SK-N-SH treated with all-trans-retinoic acid at 6 μM for 48 hours (cell line): ENCODE measurements around the gene FARS2.

Source experiments
- ATAC-seq: fragments of 200-7000 bp; cut with Tn5 transposase; 3 replicates; pipeline ENCODE4 v1.9.1; 2020; ENCODE audit warnings: mild to moderate bottlenecking, moderate library complexity
- ARNTL ChIP-seq: fragments of 450-650 bp; formaldehyde crosslinking; IDR thresholded peaks from 2 replicates; pipeline ENCODE4 v1.5.0; 2020; ENCODE audit warnings: low read depth, mild to moderate bottlenecking, moderate library complexity, borderline replicate concordance
- BACH2 ChIP-seq: fragments of 250-450 bp; sonication (Bioruptor Pico); IDR thresholded peaks from 2 replicates; pipeline ENCODE4 v1.9.0; 2021; ENCODE audit warnings: mild to moderate bottlenecking, borderline replicate concordance
- CSDC2 ChIP-seq: fragments of 250-450 bp; sonication (Bioruptor Pico); IDR thresholded peaks from 2 replicates; pipeline ENCODE4 v1.5.0; 2020; ENCODE audit warnings: mild to moderate bottlenecking, moderate library complexity
- CSRNP3 ChIP-seq: fragments of 250-450 bp; sonication (Bioruptor Pico); IDR thresholded peaks from 2 replicates; pipeline ENCODE4 v1.5.1; 2021; ENCODE audit warnings: mild to moderate bottlenecking, moderate library complexity
- ESRRG ChIP-seq: fragments of 250-450 bp; sonication (Bioruptor Pico); IDR thresholded peaks from 2 replicates; pipeline ENCODE4 v1.6.1; 2021; ENCODE audit warnings: mild to moderate bottlenecking
- GLIS3 ChIP-seq: fragments of 250-450 bp; sonication (Bioruptor Pico); IDR thresholded peaks from 2 replicates; pipeline ENCODE4 v1.5.0; 2020; ENCODE audit warnings: mild to moderate bottlenecking, moderate library complexity
- ISL1 ChIP-seq: fragments of 250-450 bp; sonication (Bioruptor Pico); IDR thresholded peaks from 2 replicates; pipeline ENCODE4 v2.1.2; 2022; ENCODE audit warnings: mild to moderate bottlenecking, moderate library complexity
- OSR1 ChIP-seq: fragments of 250-450 bp; sonication (Bioruptor Pico); IDR thresholded peaks from 2 replicates; pipeline ENCODE4 v1.8.0; 2022; ENCODE audit warnings: moderate library complexity, mild to moderate bottlenecking, inconsistent platforms
- PPARA ChIP-seq: fragments of 250-450 bp; sonication (Bioruptor Pico); IDR thresholded peaks from 2 replicates; pipeline ENCODE4 v1.5.0; 2020; ENCODE audit warnings: mild to moderate bottlenecking, borderline replicate concordance
- TCF4 ChIP-seq: fragments of 250-450 bp; sonication (Bioruptor Pico); IDR thresholded peaks from 2 replicates; pipeline ENCODE4 v1.8.0; 2021; ENCODE audit warnings: mild to moderate bottlenecking, moderate library complexity, borderline replicate concordance
- TSHZ2 ChIP-seq: fragments of 250-450 bp; sonication (Bioruptor Pico); IDR thresholded peaks from 2 replicates; pipeline ENCODE4 v1.5.0; 2020; ENCODE audit warnings: mild to moderate bottlenecking, moderate library complexity
- ZC3H10 ChIP-seq: fragments of 250-450 bp; sonication (Bioruptor Pico); IDR thresholded peaks from 2 replicates; pipeline ENCODE4 v1.5.1; 2021; ENCODE audit warnings: mild to moderate bottlenecking, moderate library complexity
- ZFP3 ChIP-seq: fragments of 250-450 bp; sonication (Bioruptor Pico); IDR thresholded peaks from 2 replicates; pipeline ENCODE4 v1.5.0; 2020; ENCODE audit warnings: mild to moderate bottlenecking, moderate library complexity
- ZFP30 ChIP-seq: fragments of 450-650 bp; formaldehyde crosslinking; IDR thresholded peaks from 2 replicates; pipeline ENCODE4 v1.5.0; 2022; ENCODE audit warnings: mild to moderate bottlenecking, moderate library complexity
- ZNF565 ChIP-seq: fragments of 450-650 bp; formaldehyde crosslinking; conservative IDR thresholded peaks from 2 replicates; pipeline ENCODE4 v1.5.0; 2020; ENCODE audit warnings: low read depth, mild to moderate bottlenecking, moderate library complexity
- ZNF70 ChIP-seq: fragments of 450-650 bp; formaldehyde crosslinking; IDR thresholded peaks from 2 replicates; pipeline ENCODE4 v1.5.0; 2020; ENCODE audit warnings: mild to moderate bottlenecking, moderate library complexity
- ZNF8 ChIP-seq: fragments of 450-650 bp; formaldehyde crosslinking; IDR thresholded peaks from 2 replicates; pipeline ENCODE4 v1.5.0; 2020; ENCODE audit warnings: mild to moderate bottlenecking, moderate library complexity
- TF ChIP-seq, protein P1 (sequence below): fragments of 250-450 bp; sonication (Bioruptor Pico); IDR thresholded peaks from 2 replicates; pipeline ENCODE4 v1.5.1; 2020; ENCODE audit warnings: low read depth, mild to moderate bottlenecking, moderate library complexity
- TF ChIP-seq, protein P2 (sequence below): fragments of 250-450 bp; sonication (Bioruptor Pico); IDR thresholded peaks from 2 replicates; pipeline ENCODE4 v1.8.0; 2020; ENCODE audit warnings: mild to moderate bottlenecking, moderate library complexity, borderline replicate concordance
- TF ChIP-seq, protein P3 (sequence below): fragments of 250-450 bp; sonication (Bioruptor Pico); IDR thresholded peaks from 2 replicates; pipeline ENCODE4 v1.8.0; 2021; ENCODE audit warnings: low read depth, mild to moderate bottlenecking, moderate library complexity, borderline replicate concordance

Gene FARS2

GRCh38 chr6:5589422-5590141 is 328.3 kb downstream of the FARS2 start:
- no peak for ATAC-seq
- no peak for TF ChIP-seq ZNF70 (CRISPR knock-in tag)

- ATAC-seq: no peak
- TF ChIP-seq ZC3H10 (CRISPR knock-in tag) (no peak), GLIS3 (no peak), ESRRG (no peak), ZFP3 (CRISPR knock-in tag) (no peak), CSRNP3 (no peak), ZNF565 (no peak), ZNF8 (CRISPR knock-in tag) (no peak), PPARA (CRISPR knock-in tag) (no peak), TSHZ2 (no peak), ISL1 (CRISPR knock-in tag) (no peak), ZFP30 (no peak), CSDC2 (no peak)
These were observed 328.9 kb downstream of the FARS2 start for GRCh38 chr6:5590187-5590586.

DNA sequence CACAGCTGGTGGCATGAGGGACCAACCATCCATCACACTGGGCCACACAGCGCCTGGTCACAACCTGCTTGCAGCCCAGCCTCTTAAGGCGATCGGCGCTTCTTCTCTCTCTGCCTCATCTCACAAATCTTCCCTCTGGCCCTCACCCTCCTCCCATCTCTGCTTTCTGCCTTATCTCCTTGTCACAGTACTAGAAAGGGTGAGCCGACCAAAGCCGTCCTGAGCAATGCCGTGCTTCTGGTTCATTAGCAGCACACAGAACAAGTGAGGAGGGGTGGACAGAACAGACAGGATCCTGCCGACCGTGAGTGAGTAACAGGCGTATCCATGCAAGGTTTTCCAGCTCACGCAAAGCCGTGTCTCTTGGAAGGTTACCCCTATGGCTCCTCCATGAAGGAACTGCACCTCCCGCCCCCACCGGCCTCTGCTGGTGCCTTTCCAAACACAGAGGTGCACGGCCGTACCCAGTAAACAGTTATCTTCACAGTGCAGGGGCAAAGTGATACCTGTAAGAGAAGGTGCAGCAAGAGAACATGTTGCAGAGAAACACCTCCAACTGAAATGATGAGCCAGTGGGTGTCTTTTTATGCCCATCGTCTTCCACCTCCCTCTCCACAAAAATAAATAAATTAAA is 331.7 kb downstream of the FARS2 start:
- TF ChIP-seq ZNF8 (CRISPR knock-in tag): no peak
- TF ChIP-seq BACH2 (CRISPR knock-in tag): no peak
- TF ChIP-seq CSRNP3: no peak
- TF ChIP-seq, protein P1, sequence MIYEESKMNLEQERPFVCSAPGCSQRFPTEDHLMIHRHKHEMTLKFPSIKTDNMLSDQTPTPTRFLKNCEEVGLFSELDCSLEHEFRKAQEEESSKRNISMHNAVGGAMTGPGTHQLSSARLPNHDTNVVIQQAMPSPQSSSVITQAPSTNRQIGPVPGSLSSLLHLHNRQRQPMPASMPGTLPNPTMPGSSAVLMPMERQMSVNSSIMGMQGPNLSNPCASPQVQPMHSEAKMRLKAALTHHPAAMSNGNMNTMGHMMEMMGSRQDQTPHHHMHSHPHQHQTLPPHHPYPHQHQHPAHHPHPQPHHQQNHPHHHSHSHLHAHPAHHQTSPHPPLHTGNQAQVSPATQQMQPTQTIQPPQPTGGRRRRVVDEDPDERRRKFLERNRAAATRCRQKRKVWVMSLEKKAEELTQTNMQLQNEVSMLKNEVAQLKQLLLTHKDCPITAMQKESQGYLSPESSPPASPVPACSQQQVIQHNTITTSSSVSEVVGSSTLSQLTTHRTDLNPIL (CRISPR knock-in tag): no peak
- no peak for TF ChIP-seq ZNF565
- TF ChIP-seq OSR1 (CRISPR knock-in tag): no peak
- TF ChIP-seq TCF4 (CRISPR knock-in tag): no peak
- TF ChIP-seq, protein P2, sequence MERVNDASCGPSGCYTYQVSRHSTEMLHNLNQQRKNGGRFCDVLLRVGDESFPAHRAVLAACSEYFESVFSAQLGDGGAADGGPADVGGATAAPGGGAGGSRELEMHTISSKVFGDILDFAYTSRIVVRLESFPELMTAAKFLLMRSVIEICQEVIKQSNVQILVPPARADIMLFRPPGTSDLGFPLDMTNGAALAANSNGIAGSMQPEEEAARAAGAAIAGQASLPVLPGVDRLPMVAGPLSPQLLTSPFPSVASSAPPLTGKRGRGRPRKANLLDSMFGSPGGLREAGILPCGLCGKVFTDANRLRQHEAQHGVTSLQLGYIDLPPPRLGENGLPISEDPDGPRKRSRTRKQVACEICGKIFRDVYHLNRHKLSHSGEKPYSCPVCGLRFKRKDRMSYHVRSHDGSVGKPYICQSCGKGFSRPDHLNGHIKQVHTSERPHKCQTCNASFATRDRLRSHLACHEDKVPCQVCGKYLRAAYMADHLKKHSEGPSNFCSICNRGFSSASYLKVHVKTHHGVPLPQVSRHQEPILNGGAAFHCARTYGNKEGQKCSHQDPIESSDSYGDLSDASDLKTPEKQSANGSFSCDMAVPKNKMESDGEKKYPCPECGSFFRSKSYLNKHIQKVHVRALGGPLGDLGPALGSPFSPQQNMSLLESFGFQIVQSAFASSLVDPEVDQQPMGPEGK (CRISPR knock-in tag): no peak
- TF ChIP-seq ESRRG: no peak
- no peak for TF ChIP-seq ISL1 (CRISPR knock-in tag)
- TF ChIP-seq ARNTL: no peak
- TF ChIP-seq CSDC2: no peak
- no peak for TF ChIP-seq GLIS3
- TF ChIP-seq, protein P3, sequence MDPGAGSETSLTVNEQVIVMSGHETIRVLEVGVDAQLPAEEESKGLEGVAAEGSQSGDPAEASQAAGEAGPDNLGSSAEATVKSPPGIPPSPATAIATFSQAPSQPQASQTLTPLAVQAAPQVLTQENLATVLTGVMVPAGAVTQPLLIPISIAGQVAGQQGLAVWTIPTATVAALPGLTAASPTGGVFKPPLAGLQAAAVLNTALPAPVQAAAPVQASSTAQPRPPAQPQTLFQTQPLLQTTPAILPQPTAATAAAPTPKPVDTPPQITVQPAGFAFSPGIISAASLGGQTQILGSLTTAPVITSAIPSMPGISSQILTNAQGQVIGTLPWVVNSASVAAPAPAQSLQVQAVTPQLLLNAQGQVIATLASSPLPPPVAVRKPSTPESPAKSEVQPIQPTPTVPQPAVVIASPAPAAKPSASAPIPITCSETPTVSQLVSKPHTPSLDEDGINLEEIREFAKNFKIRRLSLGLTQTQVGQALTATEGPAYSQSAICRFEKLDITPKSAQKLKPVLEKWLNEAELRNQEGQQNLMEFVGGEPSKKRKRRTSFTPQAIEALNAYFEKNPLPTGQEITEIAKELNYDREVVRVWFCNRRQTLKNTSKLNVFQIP (CRISPR knock-in tag): no peak
- TF ChIP-seq, all 23 proteins: peak for 0
- ATAC-seq: no peak
